T-cell (primary cell): ENCODE measurements around the gene SDHA. TPM values are rescaled to one million over a fixed set of nuclear protein-coding genes. Genes with fewer than 3 reads are reported as not detected.
"Not testable (repeated sequence)": the region's sequence is repeated elsewhere in the genome, so short reads cannot be mapped to it uniquely, and the experiment has no call there.

Source experiments
- ATAC-seq, 4 experiments: fragments of 200-7000 bp in 3 of 4; fragments of 150-1000 bp in 1 of 4; cut with Tn5 transposase; replicated peaks in 1 of 4; 1 replicate in 3 of 4; 2 replicates in 1 of 4; pipeline ENCODE4 v1.10.0; 2021; ENCODE audit warnings: moderate library complexity in 3 of 4, mild to moderate bottlenecking in 2 of 4, moderate number of reproducible peaks in 1 of 4
- CTCF ChIA-PET, 2 donors: fragments of 300-600 bp; sonication (Branson Sonifier 250); formaldehyde crosslinking; loops; one replicate each; lab custom pipeline; 2022; ENCODE audit warnings: antibody characterized with exemption in 2 of 2; lab: Charles Lee
- POLR2A ChIA-PET, 2 donors: fragments of 300-600 bp; sonication (Branson Sonifier 250); formaldehyde crosslinking; loops; one replicate each; lab custom pipeline; 2022; ENCODE audit warnings: antibody characterized with exemption in 2 of 2; lab: Charles Lee
- DNase-seq, 35 experiments: peaks; one replicate each; pipeline versions ENCODE4 v3.0.0 to v3.0.0-alpha.2; 2013 to 2023
- H3K27ac ChIP-seq: one replicate; pipeline ENCODE4 v1.5.1; 2013; ENCODE audit warnings: low read length
- H3K27me3 ChIP-seq, 2 experiments: replicated peaks in 1 of 2; 1 replicate in 1 of 2; 2 replicates in 1 of 2; pipeline versions ENCODE4 v1.6.1 to v1.7.0; 2013; ENCODE audit warnings: low read length in 1 of 2, mixed read lengths in 1 of 2; ENCODE audit not compliant: control insufficient read depth in 2 of 2, insufficient read depth in 2 of 2; ENCODE audit errors: extremely low read depth in 1 of 2
- H3K36me3 ChIP-seq, 2 donors: 1 replicate in 1 of 2; 2 replicates in 1 of 2; pipeline versions ENCODE4 v1.6.1 to v1.7.0; 2013; ENCODE audit warnings: low read length in 1 of 2; ENCODE audit not compliant: control insufficient read depth in 2 of 2, insufficient read depth in 1 of 2; ENCODE audit errors: extremely low read depth in 1 of 2
- H3K4me1 ChIP-seq, 2 experiments: 1 replicate in 1 of 2; 2 replicates in 1 of 2; pipeline versions ENCODE4 v1.6.1 to v1.7.0; 2013; ENCODE audit warnings: low read length in 2 of 2, mixed read lengths in 1 of 2; ENCODE audit not compliant: insufficient read depth in 2 of 2, control insufficient read depth in 1 of 2; ENCODE audit errors: extremely low read depth in 1 of 2
- H3K4me3 ChIP-seq, 2 donors: 1 replicate in 1 of 2; 2 replicates in 1 of 2; pipeline versions ENCODE4 v1.5.1 to v1.7.0; 2013; ENCODE audit warnings: mild to moderate bottlenecking in 2 of 2, low read length in 1 of 2, moderate library complexity in 1 of 2; ENCODE audit not compliant: control insufficient read depth in 1 of 2; ENCODE audit errors: extremely low read depth in 1 of 2
- H3K9me3 ChIP-seq: 2 replicates; pipeline ENCODE4 v1.7.0; 2013
- H3K27ac Mint-ChIP-seq, 2 donors: one replicate each; pipeline ENCODE4 v1.8.0; 2020 to 2021; ENCODE audit warnings: mild to moderate bottlenecking in 2 of 2, mixed read lengths in 2 of 2
- H3K27me3 Mint-ChIP-seq, 2 donors: one replicate each; pipeline ENCODE4 v1.8.0; 2021 to 2022; ENCODE audit warnings: mixed read lengths in 2 of 2
- H3K36me3 Mint-ChIP-seq: one replicate; pipeline ENCODE4 v1.8.0; 2021; ENCODE audit warnings: mixed read lengths
- H3K4me1 Mint-ChIP-seq, 3 donors: one replicate each; pipeline ENCODE4 v1.8.0; 2020 to 2022; ENCODE audit warnings: mixed read lengths in 3 of 3, mild to moderate bottlenecking in 1 of 3
- H3K4me3 Mint-ChIP-seq, 3 donors: one replicate each; pipeline ENCODE4 v1.8.0; 2020 to 2022; ENCODE audit warnings: mild to moderate bottlenecking in 3 of 3, mixed read lengths in 3 of 3, moderate library complexity in 3 of 3
- H3K9me3 Mint-ChIP-seq, 3 donors: one replicate each; pipeline ENCODE4 v1.8.0; 2020 to 2022; ENCODE audit warnings: mixed read lengths in 3 of 3
- WGBS: methylation state at CpG from one replicate; pipeline ENCODE4 v1.1.5; 2013; ENCODE audit warnings: missing lambda C conversion rate; ENCODE audit not compliant: insufficient coverage; 5-methylcytosine and 5-hydroxymethylcytosine counted together
- total RNA-seq, 35 experiments: library from RNA in 6 of 35; stranded (reverse) in 6 of 35; fragments of 120-200 nt in 1 of 35; gene quantifications; one replicate each; pipeline versions ENCODE4 v1.2.1 to v1.2.4 and lab custom pipeline; 2013 to 2026

Gene SDHA
- total RNA-seq, result 100 to 1,000 TPM; 122 to 209 (median 140) TPM
- 142 TPM for total RNA-seq (2013)
- total RNA-seq (lab: John Stamatoyannopoulos, UW), result 10.7 to 53.4 (median 30.4) reads per million in 29 experiments

GRCh38 chr5:217494-218456 is at the start of gene SDHA, which contains the start of gene CCDC127:
TSS of gene SDHA (plus strand) at chr5:218320. CDS start at chr5:218356, 36 bp downstream.
TSS of gene CCDC127 (minus strand) at chr5:218153. CDS start at chr5:216849, 1,304 bp downstream.
- peaks cover 49 to 62% (median 57%) of the 10 kb centered on the region in 3 donors for H3K4me1 Mint-ChIP-seq
- peak within 1 kb of the TSS; percentile 91 to 94 for H3K27ac Mint-ChIP-seq
- Histone ChIP-seq H3K4me1 (peaks cover 4 to 23% of the 10 kb centered on the region in 2 experiments), H3K4me3 (peak within 1 kb of the TSS; percentile 77 to 95), H3K27ac (peak within 1 kb of the TSS; percentile 80)
- not testable (repeated sequence) for H3K27me3 ChIP-seq, H3K27me3 Mint-ChIP-seq, H3K9me3 Mint-ChIP-seq, H3K9me3 ChIP-seq, H3K36me3 ChIP-seq
- ATAC-seq (peak; percentile 87 to 88 (median 88)), DNase-seq (peak; percentile 92 to 100 (median 98))
- POLR2A ChIA-PET, result interaction anchor here in 1 of 2 donors (0.7 to 1.0 kb wide), 3 partner anchors 29 to 1163 kb away, joined by 3 read pairs; no protein-coding TSS in a partner anchor
- under 1% methylated on average over 66 of the region's 75 CpGs for WGBS
- peak within 1 kb of the TSS; percentile 88 to 94 (median 93) for H3K4me3 Mint-ChIP-seq
- H3K36me3 Mint-ChIP-seq, result peaks cover 17% of the 10 kb centered on the region
- CTCF ChIA-PET, result interaction anchor here in 1 of 2 donors (0.6 to 1.0 kb wide), 2 partner anchors 25 to 30 kb away, joined by 3 to 4 read pairs; no protein-coding TSS in a partner anchor

GRCh38 chr5:169071-169727 is 48.9 kb upstream of the SDHA start:
- Histone ChIP-seq H3K27ac (no peak overlapping the region), H3K4me3 (no peak overlapping the region), H3K9me3 (no peaks in the 10 kb centered on the region), H3K36me3 (no peaks in the 10 kb centered on the region), H3K27me3 (peaks cover 0 to 26% of the 10 kb centered on the region in 2 experiments), H3K4me1 (no peaks in the 10 kb centered on the region)
- Mint-ChIP-seq H3K4me3 (no peak overlapping the region), H3K9me3 (no peaks in the 10 kb centered on the region), H3K36me3 (no peaks in the 10 kb centered on the region), H3K4me1 (no peaks in the 10 kb centered on the region), H3K27ac (no peak overlapping the region), H3K27me3 (peaks cover 4 to 11% of the 10 kb centered on the region in 2 donors)
- ChIA-PET POLR2A (no interaction called here), CTCF (no interaction called here)
- 82% methylated on average over 29 of the region's 32 CpGs for WGBS
- DNase-seq (no peak), ATAC-seq (no peak)

GRCh38 chr5:169728-170094 is 48.4 kb upstream of the SDHA start:
- Histone ChIP-seq H3K4me1 (no peaks in the 10 kb centered on the region), H3K27me3 (peaks cover 0 to 26% of the 10 kb centered on the region in 2 experiments), H3K36me3 (no peaks in the 10 kb centered on the region), H3K27ac (no peak overlapping the region), H3K4me3 (no peak overlapping the region), H3K9me3 (no peaks in the 10 kb centered on the region)
- no peaks in the 10 kb centered on the region for H3K9me3 Mint-ChIP-seq
- 91% methylated on average over 6 of the region's 12 CpGs for WGBS
- POLR2A ChIA-PET, result no interaction called here
- CTCF ChIA-PET, result no interaction called here
- no peaks in the 10 kb centered on the region for H3K36me3 Mint-ChIP-seq
- H3K27ac Mint-ChIP-seq, result no peak overlapping the region
- no peak overlapping the region for H3K4me3 Mint-ChIP-seq
- no peaks in the 10 kb centered on the region for H3K4me1 Mint-ChIP-seq
- peaks cover 4 to 15% of the 10 kb centered on the region in 2 donors for H3K27me3 Mint-ChIP-seq
- ATAC-seq (no peak), DNase-seq (no peak)

GRCh38 chr5:170971-171800 is 46.9 kb upstream of the SDHA start:
- Mint-ChIP-seq H3K4me1 (no peaks in the 10 kb centered on the region), H3K27ac (no peak overlapping the region), H3K36me3 (no peaks in the 10 kb centered on the region), H3K9me3 (no peaks in the 10 kb centered on the region), H3K27me3 (peaks cover 4 to 15% of the 10 kb centered on the region in 2 donors), H3K4me3 (no peak overlapping the region)
- H3K27me3 ChIP-seq, result peaks cover 0 to 31% of the 10 kb centered on the region in 2 experiments
- no peaks in the 10 kb centered on the region for H3K4me1 ChIP-seq
- WGBS, result 83% methylated on average over 37 of the region's 37 CpGs
- DNase-seq, result no peak
- POLR2A ChIA-PET, result no interaction called here
- CTCF ChIA-PET, result no interaction called here
- no peak overlapping the region for H3K4me3 ChIP-seq
- no peaks in the 10 kb centered on the region for H3K9me3 ChIP-seq
- ATAC-seq, result no peak
- H3K36me3 ChIP-seq, result no peaks in the 10 kb centered on the region
- H3K27ac ChIP-seq, result no peak overlapping the region

GRCh38 chr5:171801-172331 is 46.3 kb upstream of the SDHA start:
- Histone ChIP-seq H3K27ac (no peak overlapping the region), H3K4me1 (no peaks in the 10 kb centered on the region), H3K4me3 (no peak overlapping the region), H3K9me3 (no peaks in the 10 kb centered on the region), H3K27me3 (peaks cover 0 to 31% of the 10 kb centered on the region in 2 experiments), H3K36me3 (no peaks in the 10 kb centered on the region)
- CTCF ChIA-PET, result no interaction called here
- H3K27ac Mint-ChIP-seq, result no peak overlapping the region
- H3K36me3 Mint-ChIP-seq, result no peaks in the 10 kb centered on the region
- peaks cover 4 to 15% of the 10 kb centered on the region in 2 donors for H3K27me3 Mint-ChIP-seq
- POLR2A ChIA-PET, result no interaction called here
- WGBS, result 90% methylated on average over 20 of the region's 23 CpGs
- H3K4me3 Mint-ChIP-seq, result no peak overlapping the region
- ATAC-seq (no peak), DNase-seq (no peak)
- no peaks in the 10 kb centered on the region for H3K4me1 Mint-ChIP-seq
- no peaks in the 10 kb centered on the region for H3K9me3 Mint-ChIP-seq
